Measurements from ENCODE around the gene CRYAA. TPM values are rescaled to one million over a fixed set of nuclear protein-coding genes. Genes with fewer than 3 reads are reported as not detected.

Gene CRYAA
- total RNA-seq, 1 donor from 2014 or later, result not detected

GRCh38 chr21:43209575-43210453, 41.0 kb downstream of the CRYAA start:
- Mint-ChIP-seq H3K9me3 (ENCODE audit: unreplicated experiment) (peaks cover 7% of the 10 kb centered on the region), H3K36me3 (ENCODE audit: unreplicated experiment) (peaks cover 5% of the 10 kb centered on the region), H3K4me3 (ENCODE audit: unreplicated experiment) (no peak overlapping the region), H3K27me3 (ENCODE audit: unreplicated experiment) (peaks cover 5% of the 10 kb centered on the region), H3K4me1 (ENCODE audit: low read depth, unreplicated experiment) (no peaks in the 10 kb centered on the region), H3K27ac (ENCODE audit: unreplicated experiment) (no peak overlapping the region)
- DNase-seq, result no peak
- no peak for TF ChIP-seq CTCF (IDR thresholded peaks at IDR 0.05; ENCODE audit: partially characterized antibody, unreplicated experiment)

- Mint-ChIP-seq H3K36me3 (ENCODE audit: unreplicated experiment) (peaks cover 5% of the 10 kb centered on the region), H3K27ac (ENCODE audit: unreplicated experiment) (no peak overlapping the region), H3K27me3 (ENCODE audit: unreplicated experiment) (peaks cover 5% of the 10 kb centered on the region), H3K4me1 (ENCODE audit: low read depth, unreplicated experiment) (no peaks in the 10 kb centered on the region), H3K4me3 (ENCODE audit: unreplicated experiment) (no peak overlapping the region), H3K9me3 (ENCODE audit: unreplicated experiment) (peaks cover 7% of the 10 kb centered on the region)
- TF ChIP-seq CTCF (IDR thresholded peaks at IDR 0.05; ENCODE audit: partially characterized antibody, unreplicated experiment), result no peak
- no peak for DNase-seq
Observed at GRCh38 chr21:43210454-43211071, 41.8 kb downstream of the CRYAA start.

DNA sequence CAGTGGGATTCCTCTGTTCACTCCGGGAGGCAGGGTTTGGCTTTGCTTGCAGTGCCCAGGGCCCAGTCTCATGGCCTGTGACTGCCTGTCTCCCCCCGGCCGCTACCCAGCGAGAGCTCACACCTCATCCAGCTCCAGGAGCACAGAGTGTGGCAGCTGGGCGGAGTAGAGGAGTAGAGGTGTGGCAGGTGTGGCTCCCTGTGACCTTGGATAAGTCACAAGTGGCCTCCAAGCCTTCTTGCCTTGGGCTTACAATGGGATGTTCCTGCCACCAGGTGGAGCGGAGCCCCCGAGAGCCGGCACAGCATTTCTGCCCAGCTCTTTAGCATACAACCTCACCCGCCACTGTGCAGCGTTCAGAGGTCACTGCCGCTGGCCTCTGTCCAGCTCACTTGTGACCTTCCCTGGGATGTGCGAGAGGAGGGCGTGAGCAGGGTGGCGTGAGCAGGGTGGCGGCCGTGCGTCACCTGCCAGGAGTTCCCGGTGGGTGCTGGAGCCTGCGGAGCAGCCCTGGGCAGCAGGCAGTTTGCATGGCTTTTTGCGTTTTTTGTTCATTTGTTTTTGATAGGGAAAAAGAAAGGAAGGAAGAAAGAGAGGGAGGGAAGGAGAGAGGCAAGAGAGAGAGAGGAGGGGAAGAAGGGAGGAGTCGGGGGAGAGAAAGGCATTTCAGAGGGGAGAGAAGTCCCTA, 42.4 kb downstream of the CRYAA start:
- H3K4me1 Mint-ChIP-seq (ENCODE audit: low read depth, unreplicated experiment), result no peaks in the 10 kb centered on the region
- H3K4me3 Mint-ChIP-seq (ENCODE audit: unreplicated experiment), result no peak overlapping the region
- no peak overlapping the region for H3K27ac Mint-ChIP-seq (ENCODE audit: unreplicated experiment)
- H3K9me3 Mint-ChIP-seq (ENCODE audit: unreplicated experiment), result peaks cover 4% of the 10 kb centered on the region
- H3K36me3 Mint-ChIP-seq (ENCODE audit: unreplicated experiment), result no peaks in the 10 kb centered on the region
- DNase-seq, result peak; percentile 56
- H3K27me3 Mint-ChIP-seq (ENCODE audit: unreplicated experiment), result peaks cover 3% of the 10 kb centered on the region
- TF ChIP-seq CTCF (IDR thresholded peaks at IDR 0.05; ENCODE audit: partially characterized antibody, unreplicated experiment), result no peak

- H3K27me3 Mint-ChIP-seq (ENCODE audit: unreplicated experiment), result peaks cover 3% of the 10 kb centered on the region
- H3K36me3 Mint-ChIP-seq (ENCODE audit: unreplicated experiment), result no peaks in the 10 kb centered on the region
- no peak overlapping the region for H3K4me3 Mint-ChIP-seq (ENCODE audit: unreplicated experiment)
- H3K27ac Mint-ChIP-seq (ENCODE audit: unreplicated experiment), result no peak overlapping the region
- no peak for TF ChIP-seq CTCF (IDR thresholded peaks at IDR 0.05; ENCODE audit: partially characterized antibody, unreplicated experiment)
- H3K9me3 Mint-ChIP-seq (ENCODE audit: unreplicated experiment), result peaks cover 4% of the 10 kb centered on the region
- H3K4me1 Mint-ChIP-seq (ENCODE audit: low read depth, unreplicated experiment), result no peaks in the 10 kb centered on the region
- no peak for DNase-seq
Observed at GRCh38 chr21:43211760-43212115, 42.9 kb downstream of the CRYAA start.

Other genes starting within 250 kb of the CRYAA start
- gene ERVH48-1, start 243.4 kb upstream of the CRYAA start, total RNA-seq (ENCODE audit: unreplicated experiment), result 0.59 TPM
- gene PKNOX1, start 194.4 kb upstream of the CRYAA start, total RNA-seq (ENCODE audit: unreplicated experiment), result 28.7 TPM
- gene CBS, start 93.2 kb upstream of the CRYAA start, total RNA-seq (ENCODE audit: unreplicated experiment), result 232 TPM
- 31.9 TPM for gene U2AF1, start 61.4 kb upstream of the CRYAA start, total RNA-seq (ENCODE audit: unreplicated experiment)

Measured in glutamatergic neuron (in vitro differentiated cells).